MM.1S (cell line): ENCODE data around the gene STARD3NL.

ENCODE experiments used
- CTCF ChIP-seq: fragments of 300-600 bp; sonication (generic); IDR thresholded peaks from 2 replicates; pipeline ENCODE4 v1.5.1; 2016; ENCODE audit warnings: antibody characterized with exemption, low read length, mixed read lengths
- EZH2 ChIP-seq: fragments of 300-600 bp; sonication (generic); optimal IDR thresholded peaks from 2 replicates; pipeline ENCODE3; 2017; ENCODE audit warnings: low read depth, mild to moderate bottlenecking, antibody characterized with exemption, low read length, mixed read lengths

DNA sequence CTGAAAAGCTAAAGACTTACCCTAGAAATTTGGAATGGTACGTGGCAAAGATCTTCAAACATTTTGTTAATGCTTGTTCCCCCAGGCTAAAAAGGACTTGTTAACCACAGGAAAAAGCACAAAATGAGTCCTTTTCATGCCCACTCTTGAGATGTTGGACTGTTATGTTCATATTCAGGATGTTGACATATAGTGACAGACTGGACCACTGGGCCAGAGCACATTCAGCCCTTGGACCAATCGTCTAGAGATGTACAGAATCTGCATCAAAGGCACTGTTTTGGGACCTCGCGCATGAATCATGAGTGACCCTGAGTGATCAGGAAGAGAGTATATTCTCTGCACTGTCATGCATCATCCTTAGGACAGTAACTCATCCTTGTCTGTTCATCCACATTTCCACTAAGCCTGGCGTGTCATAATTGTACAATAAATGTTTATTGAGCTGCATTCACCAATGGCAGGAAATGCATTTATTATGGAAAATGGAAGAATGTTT is 70.1 kb downstream of the STARD3NL start:
- TF ChIP-seq EZH2: no peak
- no peak for TF ChIP-seq CTCF
